RPMI7951 (cell line): ENCODE measurements around the gene RSRC1. TPM values are rescaled to one million over a fixed set of nuclear protein-coding genes. Genes with fewer than 3 reads are reported as not detected.
"Not testable (repeated sequence)": the region's sequence is repeated elsewhere in the genome, so short reads cannot be mapped to it uniquely, and the experiment has no call there.

Experiments used
- DNase-seq: peaks from one replicate; pipeline ENCODE4 v3.0.0-alpha.2; 2012; ENCODE audit warnings: low read depth
- total RNA-seq: library from RNA; depleted of rRNA; stranded (reverse); fragments of >200 nt; shearing (Covaris generic); gene quantifications from 2 replicates; pipeline ENCODE4 v1.2.3, GENCODE V29; 2014

Gene RSRC1
- total RNA-seq, 1 experiment from 2014 or later: 83.5 TPM

DNA sequence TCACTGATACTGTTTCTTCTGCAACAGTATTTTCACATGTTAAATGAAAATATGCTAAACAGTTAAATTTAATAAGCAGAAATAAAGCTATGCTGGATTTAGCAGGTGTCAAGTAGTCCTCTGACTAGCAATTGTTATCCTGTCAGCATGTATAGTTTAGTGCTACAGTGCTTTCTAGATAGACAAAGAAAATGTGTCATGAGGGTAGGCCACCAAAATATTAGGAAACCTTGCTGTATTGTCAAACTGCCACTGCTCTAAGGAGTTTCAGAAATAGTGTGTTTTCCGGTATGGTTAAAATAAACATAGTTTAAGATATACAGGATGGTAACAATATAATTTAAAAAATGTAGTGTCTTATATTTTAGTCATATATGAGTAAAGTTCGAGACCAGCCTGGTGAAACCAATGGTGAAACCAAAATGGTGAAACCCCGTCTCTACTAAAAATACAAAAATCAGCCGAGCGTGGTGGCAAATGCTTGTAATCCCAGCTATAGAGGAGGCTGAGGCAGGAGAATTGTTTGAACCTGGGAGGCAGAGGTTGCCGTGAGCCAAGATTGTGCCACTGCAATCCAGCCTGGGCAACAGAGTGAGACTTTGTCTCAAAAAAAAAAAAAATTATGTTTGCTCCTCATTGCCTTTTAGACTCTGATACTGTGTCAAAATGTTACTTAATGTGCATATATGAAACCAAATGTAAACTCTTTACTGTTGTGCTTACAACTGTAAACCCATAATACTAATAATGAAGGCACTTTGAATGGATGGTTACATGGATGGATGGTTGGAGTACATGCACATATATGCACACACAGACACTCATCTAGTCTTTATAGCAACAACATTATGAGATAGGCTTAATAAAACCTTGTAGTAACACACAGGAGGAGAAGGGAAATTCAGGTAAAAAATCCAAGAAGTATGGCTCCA is 204.8 kb downstream of the RSRC1 start:
- no peak for DNase-seq

DNA sequence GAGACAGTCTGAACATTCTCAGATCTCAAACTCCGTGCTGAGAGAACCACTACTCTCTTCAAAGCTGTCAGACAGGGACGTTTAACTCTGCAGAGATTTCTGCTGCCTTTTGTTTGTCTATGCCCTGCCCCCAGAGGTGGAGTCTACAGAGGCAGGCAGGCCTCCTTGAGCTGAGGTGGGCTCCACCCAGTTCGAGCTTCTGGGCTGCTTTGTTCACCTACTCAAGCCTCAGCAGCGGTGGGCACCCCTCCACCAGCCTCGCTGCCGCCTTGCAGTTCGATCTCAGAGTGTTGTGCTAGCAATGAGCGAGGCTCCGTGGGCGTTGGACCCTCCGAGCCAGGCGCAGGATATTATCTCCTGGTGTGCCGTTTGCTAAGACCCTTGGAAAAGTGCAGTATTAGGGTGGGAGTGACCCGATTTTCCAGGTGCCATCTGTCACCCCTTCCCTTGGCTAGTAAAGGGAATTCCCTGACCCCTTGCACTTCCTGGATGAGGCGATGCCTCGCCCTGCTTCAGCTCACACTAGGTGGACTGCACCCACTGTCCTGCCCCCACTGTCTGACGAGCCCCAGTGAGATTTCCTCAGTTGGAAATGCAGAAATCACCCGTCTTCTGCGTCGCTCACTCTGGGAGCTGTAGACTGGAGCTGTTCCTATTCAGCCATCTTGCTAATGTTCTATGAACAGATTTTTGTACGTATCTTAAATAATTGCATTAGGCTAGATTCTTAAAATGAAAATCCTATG is 220.0 kb downstream of the RSRC1 start:
- DNase-seq: not testable (repeated sequence)

DNA sequence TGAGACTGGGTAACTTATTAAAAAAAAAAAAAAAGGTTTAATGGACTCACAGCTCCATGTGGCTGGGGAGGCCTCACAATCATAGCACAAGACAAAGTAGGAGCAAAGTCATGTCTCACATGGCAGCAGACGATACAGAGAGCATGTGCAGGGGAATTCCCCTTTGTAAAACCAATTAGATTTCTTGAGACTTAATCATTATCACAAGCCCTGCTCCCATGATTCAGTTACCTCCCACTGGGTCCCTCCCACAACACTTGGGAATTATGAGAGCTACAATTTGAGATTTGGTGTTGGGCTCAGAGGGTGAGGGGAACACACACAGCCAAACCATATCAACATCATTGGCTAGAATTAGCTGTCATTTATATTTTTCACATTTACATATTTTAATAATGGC is 221.0 kb downstream of the RSRC1 start:
- peak; percentile 34 for DNase-seq

DNA sequence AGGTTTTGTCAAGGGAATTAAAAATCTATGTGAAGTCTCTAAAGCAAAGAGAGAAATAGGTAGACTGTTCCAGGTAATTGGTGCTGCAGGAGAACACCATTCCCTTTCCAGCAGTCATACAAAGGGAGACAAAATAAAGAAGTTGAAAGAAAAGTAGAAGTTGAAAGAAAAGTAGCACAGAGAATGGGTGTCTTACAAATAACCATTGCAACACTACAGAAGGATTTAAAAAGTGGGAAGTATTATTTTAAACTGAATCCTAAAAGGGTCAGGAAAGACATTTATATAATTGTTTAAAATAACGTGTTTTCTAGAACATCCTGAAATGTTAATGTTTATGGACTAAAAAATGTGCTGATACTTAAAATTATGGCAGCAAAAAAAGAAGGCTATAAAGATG is 223.8 kb downstream of the RSRC1 start:
- DNase-seq: no peak

DNA sequence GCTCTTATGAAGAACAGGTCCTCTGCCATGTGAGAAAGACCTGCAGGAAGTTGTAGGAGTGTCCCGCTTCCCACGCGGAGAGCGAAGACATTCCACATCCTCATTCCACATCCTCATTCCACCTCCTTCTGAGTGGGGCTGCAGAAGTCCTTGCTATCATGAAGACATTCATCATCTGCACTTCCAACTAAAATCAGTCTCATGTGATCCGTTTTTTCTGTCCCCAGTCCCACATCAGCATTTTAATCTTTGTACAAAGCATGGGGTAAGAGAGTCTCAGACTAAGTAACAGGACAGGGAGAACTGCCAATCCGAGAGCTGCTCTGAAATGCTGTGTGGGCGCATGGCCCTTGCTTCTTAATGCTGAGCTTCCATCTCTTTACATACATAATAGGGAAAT is 227.2 kb downstream of the RSRC1 start:
- DNase-seq: no peak

DNA sequence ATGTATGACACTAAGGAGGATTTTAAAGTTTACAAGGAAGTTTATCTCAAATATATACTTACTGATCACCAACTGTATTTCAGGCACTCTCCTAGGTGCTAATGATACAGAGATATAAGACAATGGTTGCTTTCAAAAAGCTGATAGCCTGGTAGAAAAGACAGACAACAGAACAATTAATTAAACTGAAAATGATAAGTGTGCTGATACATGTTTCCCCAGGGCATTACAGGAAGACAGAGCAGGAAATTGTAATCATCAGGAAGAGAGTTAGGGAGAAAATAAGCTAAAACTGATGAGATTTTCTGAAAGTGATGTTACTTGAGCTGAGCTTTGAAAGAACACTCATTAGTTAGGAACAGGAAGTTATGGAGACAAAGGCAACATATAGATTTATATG is 229.7 kb downstream of the RSRC1 start:
- DNase-seq: no peak

DNA sequence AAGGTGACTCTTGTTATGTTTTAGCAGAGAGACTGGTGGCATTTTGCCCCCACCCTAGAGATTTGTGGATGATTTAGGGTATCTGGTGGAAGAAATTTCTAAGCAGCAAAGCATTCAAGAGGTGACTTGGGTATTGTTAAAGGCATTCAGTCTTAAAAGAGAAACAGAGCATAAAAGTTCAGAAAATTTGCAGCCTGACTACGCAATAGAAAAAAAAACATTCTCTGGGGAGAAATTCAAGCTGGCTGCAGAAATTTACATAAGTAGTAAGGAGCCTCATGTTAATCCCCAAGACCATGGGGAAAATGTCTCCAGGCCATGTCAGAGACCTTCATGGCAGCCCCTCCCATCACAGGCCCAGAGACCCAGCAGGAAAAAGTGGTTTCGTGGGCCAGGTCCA is 231.1 kb downstream of the RSRC1 start:
- not testable (repeated sequence) for DNase-seq

DNA sequence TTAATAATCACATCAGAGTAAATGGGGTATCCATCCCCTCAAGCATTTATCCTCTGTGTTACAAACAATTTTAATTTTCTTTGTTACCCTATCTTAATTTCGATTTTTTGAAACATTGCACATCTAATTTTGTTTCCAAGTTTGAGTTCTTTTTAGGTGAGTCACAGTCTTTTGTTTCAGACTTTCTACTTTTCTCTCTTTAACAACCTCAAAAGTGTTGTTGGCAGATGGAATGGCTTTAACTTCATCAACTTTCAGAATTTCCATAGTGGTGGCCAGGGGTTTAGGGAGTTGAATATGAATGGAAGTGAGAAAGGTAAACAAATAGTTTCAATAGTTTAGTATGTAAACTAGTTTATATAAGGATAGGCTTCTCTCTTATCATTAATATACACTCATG is 238.1 kb downstream of the RSRC1 start:
- peak; percentile 29 for DNase-seq

DNA sequence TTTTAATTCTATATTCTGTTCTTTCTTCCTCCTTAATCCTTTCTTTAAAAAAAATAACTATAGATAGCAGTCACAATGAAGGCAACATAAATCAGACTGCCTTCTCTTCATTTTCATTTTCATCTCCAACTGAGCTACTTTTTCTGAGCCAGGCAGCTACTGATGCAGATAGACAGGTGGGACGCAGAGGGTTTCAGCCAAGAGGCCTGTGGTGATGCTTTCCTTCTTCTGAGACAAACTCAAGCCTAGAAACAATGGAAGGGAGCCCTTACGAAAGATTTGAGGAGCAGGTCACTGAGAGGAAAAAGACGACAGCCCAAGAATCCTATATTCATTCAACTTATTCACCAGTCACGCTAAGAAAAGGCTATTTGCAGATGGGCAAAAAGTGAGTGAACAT is 241.1 kb downstream of the RSRC1 start:
- DNase-seq: no peak

DNA sequence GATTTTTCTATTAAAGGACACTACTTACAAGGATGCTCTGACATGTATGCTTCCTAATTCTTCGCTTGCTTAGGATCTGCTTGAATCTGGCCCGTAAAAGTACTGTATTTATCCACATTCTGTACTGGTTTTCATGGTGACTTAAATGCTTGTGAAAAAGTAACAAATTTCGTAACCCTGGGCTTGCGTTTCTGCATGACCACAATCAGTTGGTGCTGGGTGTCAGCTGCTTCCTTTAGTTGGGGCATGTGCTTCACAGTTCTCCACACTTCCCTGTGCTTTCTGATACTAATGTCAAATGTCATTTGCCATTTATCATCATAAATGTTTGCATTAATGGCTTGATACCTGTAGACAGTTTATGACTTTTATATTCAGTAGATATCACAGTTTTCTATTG is 242.7 kb downstream of the RSRC1 start:
- no peak for DNase-seq

DNA sequence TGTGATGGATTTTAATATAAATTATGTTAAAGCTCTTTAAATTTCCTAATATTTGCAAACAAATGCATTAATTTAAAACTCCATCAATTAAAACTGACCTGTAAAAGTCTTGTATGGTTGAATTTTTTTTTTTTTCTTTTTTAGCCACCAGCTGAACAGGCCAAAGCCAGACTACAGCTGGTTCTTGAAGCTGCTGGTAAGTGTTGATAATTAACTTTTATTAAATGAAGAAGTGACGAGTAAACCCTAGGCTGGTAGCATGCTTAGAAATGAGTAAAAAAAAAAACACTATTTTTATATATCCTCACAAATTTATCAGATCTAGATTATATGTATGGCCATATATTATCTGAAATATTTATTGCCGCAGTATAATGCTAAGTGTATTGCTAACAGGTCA is 244.8 kb downstream of the RSRC1 start:
- no peak for DNase-seq

DNA sequence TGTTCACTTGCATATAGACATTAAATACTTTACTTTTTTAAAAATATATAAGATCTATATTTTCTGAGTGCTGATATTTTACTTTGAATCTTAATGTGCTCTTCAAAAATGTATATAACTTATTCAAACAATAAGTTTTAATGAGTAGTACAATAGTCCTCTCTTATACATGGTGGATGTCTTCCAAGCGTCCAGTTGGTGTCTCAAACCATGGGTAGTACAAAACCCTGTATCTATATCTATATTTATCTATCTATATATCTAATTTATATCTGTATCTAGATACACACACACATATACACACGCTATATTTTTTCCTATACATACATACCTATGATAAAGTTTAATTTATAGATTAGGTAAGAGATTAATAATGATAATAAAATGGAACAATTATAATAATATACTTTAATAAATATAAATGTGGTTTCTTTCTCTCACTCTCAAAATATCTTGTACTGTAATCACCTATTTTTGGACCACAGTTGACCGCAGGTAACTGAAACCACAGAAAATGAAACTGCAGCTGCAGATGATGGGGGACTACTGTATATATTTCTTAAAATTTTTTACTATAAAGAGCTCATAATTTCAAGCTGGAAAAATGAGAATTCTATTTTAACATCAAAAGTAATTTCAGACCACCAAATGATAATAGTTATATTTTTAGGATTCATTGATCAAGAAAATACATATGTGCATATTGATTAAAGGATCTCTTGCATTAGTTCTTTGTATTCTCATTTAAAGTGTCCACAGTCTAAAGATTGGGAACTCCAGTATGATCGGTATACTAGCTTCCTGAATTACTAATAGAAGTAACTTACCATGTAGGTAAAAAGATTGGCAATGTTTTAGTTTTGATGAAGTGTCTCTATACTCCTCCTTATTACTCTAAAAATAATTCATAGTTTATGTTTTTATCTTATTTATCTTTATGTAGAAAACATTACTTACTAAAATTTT is 246.0 kb downstream of the RSRC1 start:
- no peak for DNase-seq

DNA sequence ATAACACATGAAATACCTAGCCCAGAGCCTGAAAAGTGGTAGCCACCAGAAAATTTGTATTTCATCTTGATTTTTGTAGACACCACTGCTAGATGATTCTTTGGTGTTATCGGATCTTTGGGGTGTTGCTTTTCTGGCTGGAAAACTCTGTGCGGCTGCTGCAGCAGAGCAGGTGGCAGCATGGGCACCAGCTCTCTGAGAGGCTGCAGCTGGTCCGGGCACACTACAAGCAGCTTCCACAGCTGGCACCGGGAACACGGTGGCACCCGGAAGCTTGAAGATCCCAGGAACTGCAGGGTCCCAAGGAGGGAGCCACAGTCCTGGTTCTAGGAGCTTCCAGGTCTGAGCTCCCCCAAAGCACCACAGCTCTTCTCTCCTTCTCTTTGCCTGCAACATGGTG is 249.4 kb downstream of the RSRC1 start:
- no peak for DNase-seq

DNA sequence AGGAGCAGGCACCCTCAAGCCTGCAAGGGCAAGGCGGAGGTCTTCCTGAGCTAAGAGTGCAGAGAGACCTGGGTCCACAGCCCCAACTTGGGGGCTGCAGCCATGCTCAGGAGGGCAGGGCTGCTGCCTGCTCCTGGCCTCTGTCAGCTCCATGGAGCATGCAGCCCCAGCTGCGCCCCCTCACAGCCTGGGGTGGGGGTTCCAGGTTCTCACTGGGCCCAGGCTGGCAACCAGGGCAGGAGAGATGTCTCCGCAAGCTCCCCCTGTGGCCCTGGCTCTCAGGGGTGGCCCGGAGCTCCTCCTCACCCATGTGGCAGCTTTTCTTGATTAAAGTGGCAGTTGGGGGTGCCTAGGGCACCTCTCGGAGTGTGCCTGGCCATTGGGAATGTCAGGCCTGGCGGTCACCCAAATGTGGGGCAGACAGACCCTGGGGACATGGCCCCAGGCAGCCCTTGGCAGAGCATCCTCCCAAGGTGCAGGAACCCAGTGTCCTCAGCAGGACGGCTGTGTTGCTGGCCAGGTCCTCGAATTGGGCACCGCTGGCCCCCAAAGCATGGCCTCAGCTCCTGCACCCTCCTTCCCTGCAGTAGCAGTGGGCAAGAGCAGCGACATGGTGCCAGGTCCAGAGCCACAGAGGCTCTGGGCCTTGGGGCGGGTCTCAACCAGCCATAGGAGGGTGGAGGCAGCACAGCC is 251.0 kb downstream of the RSRC1 start:
- DNase-seq: no peak

DNA sequence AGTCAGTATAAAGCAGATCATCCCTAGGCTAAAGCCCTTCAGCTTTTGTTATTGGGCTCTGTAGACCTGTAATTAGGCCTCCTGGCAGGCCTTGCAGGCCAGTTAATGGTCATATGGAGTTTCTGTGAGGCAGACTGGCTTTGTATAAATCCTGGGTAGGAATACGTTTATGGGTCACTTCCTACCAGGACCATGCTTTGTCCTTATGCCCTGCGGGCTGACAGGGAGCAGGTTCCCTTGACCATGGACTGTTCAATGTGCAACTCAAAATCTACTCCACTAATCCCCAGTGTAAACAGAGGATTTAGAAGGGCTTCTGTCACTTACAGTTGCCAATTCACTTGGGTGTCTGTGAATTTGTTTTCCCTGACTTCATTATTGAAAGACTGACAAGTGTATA is 258.4 kb downstream of the RSRC1 start:
- no peak for DNase-seq

DNA sequence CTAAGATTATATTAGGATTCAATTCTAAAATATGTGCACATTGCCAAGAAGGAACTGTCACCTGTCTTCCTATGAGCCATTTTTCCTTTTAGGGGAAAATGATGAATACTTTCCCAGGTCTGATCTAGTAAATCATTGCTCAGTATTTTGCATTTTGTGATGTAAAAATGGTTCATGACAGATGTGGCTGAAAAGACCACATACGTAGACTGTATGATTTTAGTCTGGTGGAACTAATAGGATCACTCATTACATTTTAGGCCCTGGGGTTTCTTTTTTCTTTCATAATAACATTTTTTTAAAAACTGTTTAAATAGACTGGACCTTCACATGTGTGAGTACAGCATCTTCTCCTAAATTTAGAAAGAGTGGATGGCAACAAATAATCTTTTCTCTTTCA is 259.4 kb downstream of the RSRC1 start:
- DNase-seq: no peak

DNA sequence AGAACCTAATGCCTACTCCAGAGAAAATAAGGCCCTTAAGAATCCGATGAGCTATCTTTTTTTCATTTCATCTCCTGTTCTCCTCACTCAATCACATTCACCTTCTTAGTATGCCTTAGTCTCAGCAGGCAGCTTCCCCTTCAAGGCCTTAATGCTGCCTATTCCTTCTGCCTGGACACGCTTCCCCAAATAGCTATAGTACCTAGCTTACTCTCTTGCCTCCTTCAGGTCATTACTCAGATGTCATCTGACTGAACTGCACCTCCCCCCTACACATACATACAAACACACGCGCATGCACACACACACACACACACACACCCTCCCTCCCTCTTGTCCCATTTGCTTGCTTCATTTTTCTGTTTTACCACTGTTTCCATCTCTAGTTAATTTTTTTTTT is 269.6 kb downstream of the RSRC1 start:
- DNase-seq: no peak

DNA sequence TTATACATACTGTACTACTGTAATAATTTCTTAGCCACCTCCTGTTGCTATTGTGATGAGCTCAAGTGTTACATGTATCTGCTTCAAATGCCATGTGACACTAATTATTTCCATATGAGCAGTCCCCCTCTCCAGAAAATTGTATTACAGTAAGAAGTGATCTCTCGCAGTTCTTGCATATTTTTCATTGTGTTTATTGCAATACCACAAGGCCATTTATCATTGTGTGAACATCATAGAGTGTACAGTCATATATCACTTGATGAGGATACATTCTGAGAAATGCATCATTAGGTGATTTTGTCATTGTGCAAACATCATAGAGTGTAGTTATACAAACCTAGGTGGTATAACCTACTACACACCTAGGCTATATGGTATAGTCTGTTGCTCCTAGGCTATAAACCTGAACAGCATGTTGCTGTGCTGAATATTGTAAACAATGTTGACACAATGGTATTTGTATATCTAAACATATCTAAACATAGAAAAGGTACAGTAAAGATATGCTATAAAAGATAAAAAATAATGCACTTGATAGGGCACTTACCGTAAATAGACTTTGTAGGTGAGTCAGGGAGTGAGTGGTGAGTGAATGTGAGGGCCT is 271.5 kb downstream of the RSRC1 start:
- DNase-seq: peak; percentile 19

DNA sequence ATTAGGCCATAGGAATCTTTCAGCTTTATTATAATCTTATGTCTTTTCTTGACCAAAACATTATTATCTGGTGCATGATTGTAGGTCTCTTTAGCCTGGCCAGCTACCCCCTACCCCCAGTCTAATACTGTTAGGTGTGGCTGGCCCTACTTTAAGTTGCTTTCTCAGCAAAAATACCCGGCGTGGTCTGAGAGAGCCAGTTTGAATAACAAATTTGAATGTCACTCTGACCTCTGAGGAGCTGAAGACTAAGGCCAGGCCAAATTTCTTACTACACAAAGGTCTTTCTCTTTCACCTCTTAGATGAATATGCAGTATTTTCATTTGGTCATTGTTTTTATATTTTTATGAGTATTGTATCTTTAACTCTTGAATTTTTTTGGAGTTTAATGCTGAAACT is 272.6 kb downstream of the RSRC1 start:
- DNase-seq: no peak

DNA sequence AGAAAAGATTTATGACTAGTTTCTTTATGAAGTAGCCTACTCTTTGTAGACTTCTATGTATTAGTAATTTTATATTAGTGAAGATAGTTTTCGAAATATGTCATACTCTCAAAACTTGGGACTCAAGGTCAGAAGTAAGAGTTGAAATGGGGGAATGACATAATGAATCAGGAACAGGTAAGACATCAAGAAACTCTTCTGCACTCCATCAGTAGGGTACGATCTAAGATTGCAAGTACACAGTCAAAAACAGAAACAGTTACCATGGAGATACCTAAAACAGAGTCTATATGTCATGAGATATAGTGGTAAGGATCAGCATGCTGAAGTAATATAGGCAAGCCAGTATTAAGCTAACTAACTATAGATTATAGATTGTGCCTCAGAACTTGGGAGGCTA is 274.1 kb downstream of the RSRC1 start:
- no peak for DNase-seq

DNA sequence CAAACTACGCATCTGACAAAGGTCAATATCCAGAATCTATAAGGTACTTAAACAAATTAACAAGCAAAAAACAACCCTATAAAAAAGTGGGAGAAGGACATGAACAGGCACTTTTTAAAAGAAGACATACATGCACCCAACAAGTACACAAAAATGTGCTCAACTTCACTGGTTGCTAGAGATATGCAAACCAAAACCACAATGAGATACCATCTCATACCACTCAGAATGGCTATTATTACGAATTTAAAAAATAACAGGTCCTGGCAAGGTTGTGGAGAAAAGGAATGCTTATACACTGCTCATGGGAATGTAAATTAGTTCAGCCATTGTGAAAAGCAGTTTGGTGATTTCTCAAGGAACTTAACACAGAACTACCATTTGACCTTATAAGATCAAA is 285.5 kb downstream of the RSRC1 start:
- peak; percentile 31 for DNase-seq
